ENCODE measurements around the gene MXD3. TPM values are rescaled to one million over a fixed set of nuclear protein-coding genes. Genes with fewer than 3 reads are reported as not detected.
"Not testable (repeated sequence)": the region's sequence is repeated elsewhere in the genome, so short reads cannot be mapped to it uniquely, and the experiment has no call there.

Gene MXD3
- total RNA-seq, 1 donor: 6.9 TPM

- peaks cover 20% of the 10 kb centered on the region for H3K4me1 ChIP-seq (ENCODE audit: insufficient read depth, low read length)
- no peak overlapping the region for H3K4me3 ChIP-seq (ENCODE audit: low read length)
- no peaks in the 10 kb centered on the region for H3K27me3 ChIP-seq (ENCODE audit: insufficient read depth, low read length)
- no peaks in the 10 kb centered on the region for H3K9me3 ChIP-seq (ENCODE audit: low read depth, low read length)
Observed at GRCh38 chr5:177291735-177292134, 20.0 kb downstream of the MXD3 start.

GRCh38 chr5:177290816-177291596 lies 20.7 kb downstream of the MXD3 start:
- Histone ChIP-seq H3K4me3 (ENCODE audit: low read length) (no peak overlapping the region), H3K27me3 (ENCODE audit: insufficient read depth, low read length) (no peaks in the 10 kb centered on the region), H3K9me3 (ENCODE audit: low read depth, low read length) (no peaks in the 10 kb centered on the region), H3K4me1 (ENCODE audit: insufficient read depth, low read length) (peaks cover 12% of the 10 kb centered on the region)

DNA sequence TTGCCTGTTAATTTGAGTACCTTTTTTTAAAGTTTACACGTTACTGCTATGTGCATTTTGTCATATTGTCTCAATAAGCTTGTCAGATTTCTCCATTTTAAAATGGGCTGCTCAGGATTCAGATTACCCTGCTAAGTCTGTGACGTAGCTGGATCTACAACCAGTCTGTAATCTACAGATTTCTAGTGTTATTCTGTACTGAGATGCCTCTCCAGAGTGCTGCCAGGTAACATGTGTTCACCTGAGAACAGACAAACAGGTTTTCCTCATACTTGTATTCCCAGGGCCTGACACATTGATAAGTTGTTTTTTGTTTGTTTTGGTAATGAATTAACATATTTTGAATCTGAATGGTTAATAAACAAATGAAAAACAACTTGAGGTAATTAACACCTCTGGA lies 23.5 kb downstream of the MXD3 start:
- Histone ChIP-seq H3K27me3 (ENCODE audit: insufficient read depth, low read length) (no peaks in the 10 kb centered on the region), H3K9me3 (ENCODE audit: low read depth, low read length) (no peaks in the 10 kb centered on the region), H3K4me1 (ENCODE audit: insufficient read depth, low read length) (no peaks in the 10 kb centered on the region), H3K4me3 (ENCODE audit: low read length) (no peak overlapping the region)

- H3K9me3 ChIP-seq (ENCODE audit: low read depth, low read length): no peaks in the 10 kb centered on the region
- no peaks in the 10 kb centered on the region for H3K27me3 ChIP-seq (ENCODE audit: insufficient read depth, low read length)
- H3K4me1 ChIP-seq (ENCODE audit: insufficient read depth, low read length): no peaks in the 10 kb centered on the region
- no peak overlapping the region for H3K4me3 ChIP-seq (ENCODE audit: low read length)
Observed at GRCh38 chr5:177276886-177277285, 34.8 kb downstream of the MXD3 start.

DNA sequence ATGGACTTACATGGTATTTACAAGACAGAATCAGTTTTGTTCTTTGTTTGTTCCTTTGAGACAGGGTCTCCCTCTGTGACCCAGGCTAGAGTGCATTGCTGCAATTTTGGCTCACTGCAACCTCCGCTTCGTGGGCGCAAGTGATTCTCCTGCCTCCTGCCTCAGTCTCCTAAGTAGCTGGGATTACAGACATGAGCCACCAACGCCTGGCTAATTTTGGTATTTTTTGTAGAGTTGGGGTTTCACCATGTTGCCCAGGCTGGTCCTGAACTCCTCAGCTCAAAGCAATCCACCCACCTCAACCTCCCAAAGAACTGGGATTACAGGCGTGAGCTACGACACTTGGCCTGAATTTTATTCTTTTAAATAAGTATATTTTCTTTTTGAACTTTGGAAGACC lies 35.8 kb downstream of the MXD3 start:
- no peaks in the 10 kb centered on the region for H3K9me3 ChIP-seq (ENCODE audit: low read depth, low read length)
- no peaks in the 10 kb centered on the region for H3K4me1 ChIP-seq (ENCODE audit: insufficient read depth, low read length)
- H3K4me3 ChIP-seq (ENCODE audit: low read length): no peak overlapping the region

DNA sequence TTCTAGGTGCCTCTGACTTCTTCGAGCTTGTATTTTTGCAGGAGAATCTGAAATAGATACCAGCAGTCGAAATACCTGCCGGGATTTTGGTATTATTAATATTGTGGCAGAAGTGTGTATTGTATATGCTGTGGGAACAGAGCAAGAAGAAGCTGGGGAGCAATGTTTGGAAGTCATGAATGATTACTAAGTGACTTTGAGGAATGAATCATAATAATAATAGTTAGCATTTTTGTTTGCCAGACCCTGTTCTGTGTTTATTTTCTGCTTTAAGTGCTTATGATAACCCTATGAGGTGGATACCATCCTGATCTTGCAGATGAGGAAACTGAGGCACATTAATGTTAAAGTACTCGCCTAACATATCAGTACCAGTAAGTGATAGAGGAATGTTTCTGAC lies 40.6 kb downstream of the MXD3 start:
- H3K4me3 ChIP-seq (ENCODE audit: low read length): no peak overlapping the region
- no peaks in the 10 kb centered on the region for H3K27me3 ChIP-seq (ENCODE audit: insufficient read depth, low read length)
- H3K4me1 ChIP-seq (ENCODE audit: insufficient read depth, low read length): no peaks in the 10 kb centered on the region
- H3K9me3 ChIP-seq (ENCODE audit: low read depth, low read length): no peaks in the 10 kb centered on the region

More for the DNA sequence above, 35.8 kb downstream of the MXD3 start:
- H3K27me3 ChIP-seq (ENCODE audit: insufficient read depth, low read length): no peaks in the 10 kb centered on the region

DNA sequence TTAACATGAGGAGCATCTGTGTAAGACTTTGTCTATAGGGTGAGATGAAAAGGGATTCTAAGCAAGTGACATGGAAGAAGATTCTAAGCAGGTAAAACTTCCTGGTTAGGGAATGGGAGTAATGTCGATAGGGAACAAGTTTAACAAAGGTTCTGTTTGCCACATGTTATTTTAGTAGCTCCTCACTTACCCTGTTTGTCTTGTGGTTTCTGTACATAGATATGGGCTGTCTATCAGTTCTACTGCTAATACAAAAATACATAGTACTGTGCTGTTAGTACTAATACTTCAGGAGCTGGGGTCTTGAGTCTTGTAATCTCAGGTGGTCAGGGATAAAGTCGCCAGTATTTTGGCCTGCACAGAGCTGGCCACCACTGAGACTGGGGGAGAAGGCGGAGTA lies 41.0 kb downstream of the MXD3 start:
- Histone ChIP-seq H3K4me1 (ENCODE audit: insufficient read depth, low read length) (no peaks in the 10 kb centered on the region), H3K9me3 (ENCODE audit: low read depth, low read length) (no peaks in the 10 kb centered on the region), H3K4me3 (ENCODE audit: low read length) (no peak overlapping the region), H3K27me3 (ENCODE audit: insufficient read depth, low read length) (no peaks in the 10 kb centered on the region)

DNA sequence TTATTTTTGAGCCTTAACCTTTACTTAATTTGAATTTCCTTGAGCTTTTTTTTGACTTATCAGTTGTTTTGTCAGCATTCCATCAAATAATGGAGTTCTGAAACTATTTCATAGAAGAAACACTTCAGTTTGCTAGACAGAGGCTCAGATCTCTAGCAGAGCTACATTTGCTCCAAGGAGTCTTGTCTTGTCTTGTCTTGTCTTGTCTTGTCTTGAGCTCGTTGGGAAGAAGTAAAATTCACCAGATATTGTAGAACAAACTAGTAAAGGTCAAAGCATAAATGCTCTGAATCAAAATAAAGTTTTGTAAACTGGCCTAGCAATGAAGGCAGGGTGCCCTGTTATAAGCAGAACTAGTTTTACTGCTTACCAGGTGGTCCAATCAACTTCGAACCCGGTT lies 41.7 kb downstream of the MXD3 start:
- no peak overlapping the region for H3K4me3 ChIP-seq (ENCODE audit: low read length)
- H3K9me3 ChIP-seq (ENCODE audit: low read depth, low read length): no peaks in the 10 kb centered on the region
- no peaks in the 10 kb centered on the region for H3K4me1 ChIP-seq (ENCODE audit: insufficient read depth, low read length)
- H3K27me3 ChIP-seq (ENCODE audit: insufficient read depth, low read length): no peaks in the 10 kb centered on the region

DNA sequence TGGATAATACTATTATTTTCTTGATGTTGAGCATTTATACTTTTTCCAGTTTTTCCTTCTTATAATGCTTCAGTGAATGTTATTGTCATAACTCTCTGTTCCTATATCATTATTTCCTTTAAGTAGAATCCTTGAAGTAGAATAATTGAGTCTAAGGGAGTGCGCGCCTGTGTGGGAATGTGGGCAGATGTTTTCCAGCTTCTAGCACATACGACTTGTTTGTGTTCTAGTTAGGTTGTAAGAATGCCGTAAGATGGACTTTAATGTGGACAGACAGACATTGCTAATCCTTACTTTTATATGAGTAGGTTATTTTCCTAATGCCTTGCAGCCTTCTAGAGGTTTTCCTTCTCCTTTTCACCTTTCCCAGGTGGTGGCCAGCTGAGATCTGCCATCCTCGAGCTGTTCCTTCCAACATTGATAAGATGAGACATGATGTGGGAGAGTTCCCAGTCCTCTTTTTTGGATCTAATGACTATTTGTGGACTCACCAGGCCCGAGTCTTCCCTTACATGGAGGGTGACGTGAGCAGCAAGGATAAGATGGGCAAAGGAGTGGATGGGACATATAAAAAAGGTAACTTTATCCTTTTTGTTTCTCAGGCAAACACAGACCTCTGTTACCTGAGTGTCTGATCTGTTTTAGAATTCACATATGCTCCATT lies 42.3 kb downstream of the MXD3 start:
- H3K27me3 ChIP-seq (ENCODE audit: insufficient read depth, low read length): no peaks in the 10 kb centered on the region
- no peaks in the 10 kb centered on the region for H3K4me1 ChIP-seq (ENCODE audit: insufficient read depth, low read length)
- H3K4me3 ChIP-seq (ENCODE audit: low read length): no peak overlapping the region
- no peaks in the 10 kb centered on the region for H3K9me3 ChIP-seq (ENCODE audit: low read depth, low read length)

- Histone ChIP-seq H3K9me3 (ENCODE audit: low read depth, low read length) (no peaks in the 10 kb centered on the region), H3K4me3 (ENCODE audit: low read length) (no peak overlapping the region), H3K4me1 (ENCODE audit: insufficient read depth, low read length) (no peaks in the 10 kb centered on the region), H3K27me3 (ENCODE audit: insufficient read depth, low read length) (no peaks in the 10 kb centered on the region)
Observed at GRCh38 chr5:177265395-177265794, 46.3 kb downstream of the MXD3 start.

GRCh38 chr5:177264178-177264577 lies 47.5 kb downstream of the MXD3 start:
- H3K9me3 ChIP-seq (ENCODE audit: low read depth, low read length): no peaks in the 10 kb centered on the region
- no peaks in the 10 kb centered on the region for H3K4me1 ChIP-seq (ENCODE audit: insufficient read depth, low read length)
- no peak overlapping the region for H3K4me3 ChIP-seq (ENCODE audit: low read length)
- no peaks in the 10 kb centered on the region for H3K27me3 ChIP-seq (ENCODE audit: insufficient read depth, low read length)

DNA sequence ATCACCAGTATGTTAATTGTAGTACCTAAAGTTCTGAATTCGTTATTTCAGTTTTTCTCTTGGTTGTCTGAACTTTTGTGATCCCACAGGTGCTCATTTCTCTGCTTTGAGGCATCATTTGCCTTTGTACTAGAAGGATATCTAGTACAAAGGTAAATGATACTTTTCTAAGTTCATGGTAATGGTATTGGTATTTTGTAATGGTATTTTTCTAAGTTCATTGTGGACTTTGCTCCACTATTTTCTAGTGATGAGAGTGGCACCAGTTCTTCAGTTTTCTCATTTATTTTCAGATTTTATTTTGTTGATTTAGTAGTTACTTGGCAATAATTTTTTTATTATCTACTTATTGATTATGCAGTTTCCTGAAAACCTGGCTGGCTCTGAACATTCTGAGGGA lies 50.2 kb downstream of the MXD3 start:
- H3K4me1 ChIP-seq (ENCODE audit: insufficient read depth, low read length): no peaks in the 10 kb centered on the region
- H3K4me3 ChIP-seq (ENCODE audit: low read length): no peak overlapping the region

DNA sequence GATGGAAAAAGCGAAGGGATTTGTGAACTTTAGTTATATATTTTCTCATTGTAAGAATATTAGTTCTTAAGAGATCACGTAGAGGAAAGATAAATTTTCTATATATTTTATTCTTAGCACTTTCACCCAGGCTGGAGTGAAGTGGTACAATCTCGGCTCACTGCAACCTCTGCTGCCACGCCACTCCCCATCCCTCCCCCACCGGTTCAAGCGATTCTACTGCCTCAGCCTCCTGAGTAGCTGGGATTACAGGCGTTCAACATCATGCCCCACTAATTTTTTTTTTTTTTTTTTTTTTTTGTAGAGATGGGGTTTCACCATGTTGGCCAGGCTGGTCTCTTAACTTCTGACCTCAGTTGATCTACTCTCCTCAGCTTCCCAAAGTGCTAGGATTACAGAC lies 50.7 kb downstream of the MXD3 start:
- no peaks in the 10 kb centered on the region for H3K9me3 ChIP-seq (ENCODE audit: low read depth, low read length)
- H3K4me3 ChIP-seq (ENCODE audit: low read length): no peak overlapping the region
- no peaks in the 10 kb centered on the region for H3K4me1 ChIP-seq (ENCODE audit: insufficient read depth, low read length)
- H3K27me3 ChIP-seq (ENCODE audit: insufficient read depth, low read length): no peaks in the 10 kb centered on the region

More for the DNA sequence above, 50.2 kb downstream of the MXD3 start:
- no peaks in the 10 kb centered on the region for H3K9me3 ChIP-seq (ENCODE audit: low read depth, low read length)
- no peaks in the 10 kb centered on the region for H3K27me3 ChIP-seq (ENCODE audit: insufficient read depth, low read length)

DNA sequence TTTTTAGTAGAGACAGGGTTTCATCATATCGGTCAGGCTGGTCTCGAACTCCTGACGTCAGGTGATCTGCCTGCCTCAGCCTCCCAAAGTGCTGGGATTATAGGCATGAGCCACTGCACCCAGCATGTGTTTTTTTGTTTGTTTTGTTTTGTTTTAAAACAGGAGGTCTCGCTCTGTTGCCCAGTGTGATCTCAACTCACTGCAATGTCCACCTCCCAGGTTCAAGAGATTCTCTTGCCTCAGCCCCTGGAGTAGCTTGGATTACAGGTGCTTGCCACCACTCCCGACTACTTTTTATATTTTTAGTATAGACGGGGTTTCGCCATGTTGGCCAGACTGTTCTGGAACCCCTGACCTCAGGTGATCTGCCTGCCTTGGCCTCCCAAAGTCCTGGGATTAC lies 53.0 kb downstream of the MXD3 start:
- not testable (repeated sequence) for H3K9me3 ChIP-seq (ENCODE audit: low read depth, low read length); H3K4me3 ChIP-seq (ENCODE audit: low read length); H3K4me1 ChIP-seq (ENCODE audit: insufficient read depth, low read length); H3K27me3 ChIP-seq (ENCODE audit: insufficient read depth, low read length)
